ENCODE data around the gene OR13F1. TPM values are rescaled to one million over a fixed set of nuclear protein-coding genes. Genes with fewer than 3 reads are reported as not detected.

Gene OR13F1
- total and polyA plus RNA-seq, 7 donors, result not detected

GRCh38 chr9:104482921-104483570 lies 21.0 kb upstream of the OR13F1 start:
- H3K27me3 ChIP-seq (ENCODE audit: insufficient read depth in 3 of 3, low read length in 2 of 3), result no peaks in the 10 kb centered on the region
- DNase-seq (no peak), ATAC-seq (no peak)
- no peaks in the 10 kb centered on the region for H3K4me1 ChIP-seq
- TF ChIP-seq CTCF (IDR thresholded peaks at IDR 0.05), result no peak
- WGBS, 3 donors, result 51 to 53% (median 52%) methylated on average over 5 of the region's 5 CpGs
- intact Hi-C loops (cut with DNase I), result no loop called here
- no peaks in the 10 kb centered on the region for H3K9me3 ChIP-seq
- H3K27ac ChIP-seq, result no peak overlapping the region
- no peaks in the 10 kb centered on the region for H3K36me3 ChIP-seq (ENCODE audit: insufficient read depth in 1 of 2, low read depth in 1 of 2)
- H3K4me3 ChIP-seq, result no peak overlapping the region

GRCh38 chr9:104485014-104485413 lies 19.0 kb upstream of the OR13F1 start:
- H3K36me3 ChIP-seq (ENCODE audit: insufficient read depth in 1 of 2, low read depth in 1 of 2), result no peaks in the 10 kb centered on the region
- H3K27me3 ChIP-seq (ENCODE audit: insufficient read depth in 3 of 3, low read length in 2 of 3), result no peaks in the 10 kb centered on the region
- H3K9me3 ChIP-seq, result no peaks in the 10 kb centered on the region
- DNase-seq (no peak), ATAC-seq (no peak)
- no peak for TF ChIP-seq CTCF (IDR thresholded peaks at IDR 0.05)
- 92 to 97% (median 94%) methylated on average over 2 of the region's 2 CpGs for WGBS, 3 donors
- no peak overlapping the region for H3K4me3 ChIP-seq
- no peaks in the 10 kb centered on the region for H3K4me1 ChIP-seq
- intact Hi-C loops (cut with DNase I), result no loop called here
- H3K27ac ChIP-seq, result no peak overlapping the region

GRCh38 chr9:104494808-104495207 lies 9.3 kb upstream of the OR13F1 start:
- intact Hi-C loops (cut with DNase I), result no loop called here
- Histone ChIP-seq H3K4me3 (no peak overlapping the region), H3K9me3 (no peaks in the 10 kb centered on the region), H3K27ac (no peak overlapping the region), H3K36me3 (ENCODE audit: insufficient read depth in 1 of 2, low read depth in 1 of 2) (no peaks in the 10 kb centered on the region), H3K27me3 (ENCODE audit: insufficient read depth in 3 of 3, low read length in 2 of 3) (no peaks in the 10 kb centered on the region), H3K4me1 (no peaks in the 10 kb centered on the region)
- WGBS, 3 donors, result 32 to 38% (median 36%) methylated on average over 3 of the region's 3 CpGs
- ATAC-seq (no peak), DNase-seq (no peak)
- TF ChIP-seq CTCF (IDR thresholded peaks at IDR 0.05), result no peak

GRCh38 chr9:104503440-104503839 lies 623 bp upstream of the OR13F1 start:
- Histone ChIP-seq H3K4me1 (no peaks in the 10 kb centered on the region), H3K27me3 (ENCODE audit: insufficient read depth in 3 of 3, low read length in 2 of 3) (no peaks in the 10 kb centered on the region), H3K4me3 (no peak overlapping the region), H3K27ac (no peak overlapping the region), H3K36me3 (ENCODE audit: insufficient read depth in 1 of 2, low read depth in 1 of 2) (no peaks in the 10 kb centered on the region), H3K9me3 (no peaks in the 10 kb centered on the region)
- no peak for DNase-seq
- no peak for ATAC-seq
- no peak for TF ChIP-seq CTCF (IDR thresholded peaks at IDR 0.05)
- intact Hi-C loops (cut with DNase I), result no loop called here

GRCh38 chr9:104506565-104506964 lies 2.5 kb downstream of the OR13F1 start:
- no peak for ATAC-seq
- intact Hi-C loops (cut with DNase I), result no loop called here

More at GRCh38 chr9:104506565-104506964, 2.5 kb downstream of the OR13F1 start:
- Histone ChIP-seq H3K4me3 (no peak overlapping the region), H3K9me3 (no peaks in the 10 kb centered on the region), H3K36me3 (ENCODE audit: insufficient read depth in 1 of 2, low read depth in 1 of 2) (no peaks in the 10 kb centered on the region), H3K27ac (no peak overlapping the region), H3K4me1 (no peaks in the 10 kb centered on the region), H3K27me3 (ENCODE audit: insufficient read depth in 3 of 3, low read length in 2 of 3) (no peaks in the 10 kb centered on the region)
- no peak for DNase-seq
- TF ChIP-seq CTCF (IDR thresholded peaks at IDR 0.05), result no peak
